ENCODE data around the gene ARL8A.

Gene ARL8A

GRCh38 chr1:202129453-202130296 is 14.9 kb downstream of the ARL8A start:
- TF ChIP-seq FOXP2 (optimal IDR thresholded peaks at IDR 0.05; ENCODE audit: borderline replicate concordance, extremely low read depth, extremely low read length, insufficient read depth) (no peak), SIN3A (IDR thresholded peaks at IDR 0.05; ENCODE audit: borderline replicate concordance, insufficient read depth, low read length) (no peak), REST (IDR thresholded peaks at IDR 0.05; ENCODE audit: insufficient read depth in 1 of 2, low read depth in 2 of 2, low read length in 2 of 2) (no peak), TAF1 (IDR thresholded peaks at IDR 0.05; ENCODE audit: borderline replicate concordance, insufficient read depth, low read length) (no peak)

- no peak for TF ChIP-seq REST (IDR thresholded peaks at IDR 0.05; ENCODE audit: insufficient read depth in 1 of 2, low read depth in 2 of 2, low read length in 2 of 2)
- TF ChIP-seq FOXP2 (optimal IDR thresholded peaks at IDR 0.05; ENCODE audit: borderline replicate concordance, extremely low read depth, extremely low read length, insufficient read depth), result no peak
- TF ChIP-seq TAF1 (IDR thresholded peaks at IDR 0.05; ENCODE audit: borderline replicate concordance, insufficient read depth, low read length), result no peak
- TF ChIP-seq SIN3A (IDR thresholded peaks at IDR 0.05; ENCODE audit: borderline replicate concordance, insufficient read depth, low read length), result no peak
- TF ChIP-seq POLR2AphosphoS5 (IDR thresholded peaks at IDR 0.05; ENCODE audit: low read depth, low read length), result no peak
Observed at GRCh38 chr1:202127836-202128622, 16.5 kb downstream of the ARL8A start.

- no peak for TF ChIP-seq SIN3A (IDR thresholded peaks at IDR 0.05; ENCODE audit: borderline replicate concordance, insufficient read depth, low read length)
- TF ChIP-seq TAF1 (IDR thresholded peaks at IDR 0.05; ENCODE audit: borderline replicate concordance, insufficient read depth, low read length), result no peak
- TF ChIP-seq POLR2AphosphoS5 (IDR thresholded peaks at IDR 0.05; ENCODE audit: low read depth, low read length), result no peak
- TF ChIP-seq FOXP2 (optimal IDR thresholded peaks at IDR 0.05; ENCODE audit: borderline replicate concordance, extremely low read depth, extremely low read length, insufficient read depth), result no peak
- TF ChIP-seq REST (IDR thresholded peaks at IDR 0.05; ENCODE audit: insufficient read depth in 1 of 2, low read depth in 2 of 2, low read length in 2 of 2), result no peak
Observed at GRCh38 chr1:202127061-202127460, 17.5 kb downstream of the ARL8A start.

GRCh38 chr1:202126426-202126825 is 18.1 kb downstream of the ARL8A start:
- no peak for TF ChIP-seq FOXP2 (optimal IDR thresholded peaks at IDR 0.05; ENCODE audit: borderline replicate concordance, extremely low read depth, extremely low read length, insufficient read depth)
- no peak for TF ChIP-seq SIN3A (IDR thresholded peaks at IDR 0.05; ENCODE audit: borderline replicate concordance, insufficient read depth, low read length)
- no peak for TF ChIP-seq REST (IDR thresholded peaks at IDR 0.05; ENCODE audit: insufficient read depth in 1 of 2, low read depth in 2 of 2, low read length in 2 of 2)
- no peak for TF ChIP-seq POLR2AphosphoS5 (IDR thresholded peaks at IDR 0.05; ENCODE audit: low read depth, low read length)

Measured in PFSK-1 (cell line).